PFSK-1 (cell line): ENCODE data around the gene ENG.

Source experiments
- FOXP2 ChIP-seq: optimal IDR thresholded peaks from 2 replicates; pipeline ENCODE3; 2011; ENCODE audit warnings: borderline replicate concordance, control low read depth, inconsistent platforms; ENCODE audit not compliant: insufficient read depth; ENCODE audit errors: extremely low read length, extremely low read depth
- POLR2AphosphoS5 ChIP-seq: IDR thresholded peaks from 2 replicates; pipeline ENCODE4 v1.6.1; 2012; ENCODE audit warnings: low read depth, mild to moderate bottlenecking, control low read depth, low read length, moderate library complexity
- SIN3A ChIP-seq: IDR thresholded peaks from 2 replicates; pipeline ENCODE4 v1.6.1; 2012; ENCODE audit warnings: mild to moderate bottlenecking, low read length, moderate library complexity, borderline replicate concordance; ENCODE audit not compliant: insufficient read depth
- TAF1 ChIP-seq: IDR thresholded peaks from 2 replicates; pipeline ENCODE4 v1.6.1; 2012; ENCODE audit warnings: low read length, control low read depth, borderline replicate concordance; ENCODE audit not compliant: insufficient read depth
- TF ChIP-seq, protein P1 (sequence below), 2 experiments: IDR thresholded peaks; 2 replicates each; pipeline versions ENCODE4 v1.6.1 to v1.8.0; 2011 to 2012; ENCODE audit warnings: low read depth in 2 of 2, low read length in 2 of 2, control low read depth in 1 of 2, inconsistent platforms in 1 of 2, mild to moderate bottlenecking in 1 of 2, moderate library complexity in 1 of 2; ENCODE audit not compliant: insufficient read depth in 1 of 2

Gene ENG

DNA sequence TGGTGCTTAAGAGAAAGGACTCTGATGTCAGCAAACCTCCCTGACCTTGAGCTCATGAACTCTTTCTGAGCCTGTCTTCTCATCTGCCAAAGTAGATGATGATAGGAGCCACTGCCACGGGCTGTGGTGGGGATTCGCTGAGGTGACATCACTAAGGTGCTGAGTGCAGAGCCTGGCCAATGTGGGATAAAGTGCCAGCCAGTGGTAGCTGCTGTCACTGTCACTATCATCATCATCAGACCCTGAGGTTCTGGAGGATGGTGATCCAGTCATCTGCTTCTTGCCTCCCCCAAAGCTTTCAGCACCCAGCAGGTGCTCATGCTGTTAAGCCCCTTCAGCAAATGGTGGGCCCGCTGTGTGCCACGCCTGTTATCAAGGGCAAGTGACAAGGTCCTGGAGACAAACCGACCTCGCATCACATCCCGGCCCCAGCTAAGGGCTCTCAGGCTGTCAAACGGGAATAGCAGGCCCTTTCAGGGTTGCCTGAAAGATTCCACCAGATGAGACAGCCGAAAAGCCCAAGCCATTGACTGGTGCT lies 45.4 kb downstream of the ENG start:
- TF ChIP-seq, protein P1, sequence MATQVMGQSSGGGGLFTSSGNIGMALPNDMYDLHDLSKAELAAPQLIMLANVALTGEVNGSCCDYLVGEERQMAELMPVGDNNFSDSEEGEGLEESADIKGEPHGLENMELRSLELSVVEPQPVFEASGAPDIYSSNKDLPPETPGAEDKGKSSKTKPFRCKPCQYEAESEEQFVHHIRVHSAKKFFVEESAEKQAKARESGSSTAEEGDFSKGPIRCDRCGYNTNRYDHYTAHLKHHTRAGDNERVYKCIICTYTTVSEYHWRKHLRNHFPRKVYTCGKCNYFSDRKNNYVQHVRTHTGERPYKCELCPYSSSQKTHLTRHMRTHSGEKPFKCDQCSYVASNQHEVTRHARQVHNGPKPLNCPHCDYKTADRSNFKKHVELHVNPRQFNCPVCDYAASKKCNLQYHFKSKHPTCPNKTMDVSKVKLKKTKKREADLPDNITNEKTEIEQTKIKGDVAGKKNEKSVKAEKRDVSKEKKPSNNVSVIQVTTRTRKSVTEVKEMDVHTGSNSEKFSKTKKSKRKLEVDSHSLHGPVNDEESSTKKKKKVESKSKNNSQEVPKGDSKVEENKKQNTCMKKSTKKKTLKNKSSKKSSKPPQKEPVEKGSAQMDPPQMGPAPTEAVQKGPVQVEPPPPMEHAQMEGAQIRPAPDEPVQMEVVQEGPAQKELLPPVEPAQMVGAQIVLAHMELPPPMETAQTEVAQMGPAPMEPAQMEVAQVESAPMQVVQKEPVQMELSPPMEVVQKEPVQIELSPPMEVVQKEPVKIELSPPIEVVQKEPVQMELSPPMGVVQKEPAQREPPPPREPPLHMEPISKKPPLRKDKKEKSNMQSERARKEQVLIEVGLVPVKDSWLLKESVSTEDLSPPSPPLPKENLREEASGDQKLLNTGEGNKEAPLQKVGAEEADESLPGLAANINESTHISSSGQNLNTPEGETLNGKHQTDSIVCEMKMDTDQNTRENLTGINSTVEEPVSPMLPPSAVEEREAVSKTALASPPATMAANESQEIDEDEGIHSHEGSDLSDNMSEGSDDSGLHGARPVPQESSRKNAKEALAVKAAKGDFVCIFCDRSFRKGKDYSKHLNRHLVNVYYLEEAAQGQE (IDR thresholded peaks at IDR 0.05; ENCODE audit: insufficient read depth in 1 of 2, low read depth in 2 of 2, low read length in 2 of 2): no peak
- TF ChIP-seq POLR2AphosphoS5 (no peak), FOXP2 (no peak), TAF1 (no peak), SIN3A (no peak)

DNA sequence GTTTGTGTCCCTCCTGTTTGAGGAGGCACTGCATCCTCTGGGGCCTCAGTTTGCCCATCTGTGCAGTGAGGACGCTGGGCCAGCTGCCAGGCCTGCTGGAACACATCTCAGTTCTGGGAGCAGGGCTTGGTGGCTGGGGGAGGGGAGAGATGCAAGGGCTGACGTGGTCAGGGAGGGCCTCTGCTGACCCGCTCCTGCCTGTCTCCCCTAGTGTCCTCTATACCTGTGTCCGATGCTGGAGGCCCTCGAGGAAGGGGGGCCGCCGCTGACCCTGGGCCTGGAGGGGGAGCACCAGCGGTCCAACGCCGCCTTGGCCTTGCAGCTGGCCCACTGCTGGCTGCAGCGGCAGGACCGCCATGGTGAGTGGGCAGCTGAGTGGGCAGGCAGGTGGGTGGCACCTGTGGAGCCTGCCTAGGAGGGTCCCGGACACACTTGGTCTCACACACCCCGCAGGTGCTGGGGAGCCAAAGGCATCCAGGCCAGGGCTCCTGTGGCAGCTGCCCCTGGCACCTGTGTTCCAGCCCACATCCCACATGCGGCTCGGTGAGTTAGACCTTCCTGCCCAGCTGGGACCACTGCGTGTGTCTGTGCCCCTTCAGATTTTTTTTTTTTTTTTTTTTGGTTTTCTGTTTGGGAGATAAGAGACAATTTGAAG lies 46.0 kb downstream of the ENG start:
- no peak for TF ChIP-seq FOXP2
- TF ChIP-seq SIN3A: no peak
- TF ChIP-seq, protein P1 (IDR thresholded peaks at IDR 0.05; ENCODE audit: insufficient read depth in 1 of 2, low read depth in 2 of 2, low read length in 2 of 2): no peak
- TF ChIP-seq POLR2AphosphoS5: no peak
- no peak for TF ChIP-seq TAF1

DNA sequence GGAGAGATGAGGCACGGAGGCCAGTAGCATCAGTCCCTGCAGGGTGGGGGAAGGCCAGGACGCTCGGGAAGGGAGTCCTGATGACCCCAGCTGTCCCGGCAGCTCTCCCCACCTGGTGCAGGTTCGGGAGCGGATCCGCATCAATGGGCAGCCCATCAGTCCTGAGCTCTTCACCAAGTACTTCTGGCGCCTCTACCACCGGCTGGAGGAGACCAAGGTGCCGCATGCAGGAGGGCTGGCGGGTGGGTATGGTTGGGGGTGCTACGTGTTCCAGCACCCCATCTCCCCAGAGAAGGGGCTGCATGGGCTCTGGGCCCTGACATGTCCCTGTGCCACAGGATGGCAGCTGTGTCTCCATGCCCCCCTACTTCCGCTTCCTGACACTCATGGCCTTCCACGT lies 47.6 kb downstream of the ENG start:
- TF ChIP-seq TAF1: no peak
- TF ChIP-seq, protein P1 (IDR thresholded peaks at IDR 0.05; ENCODE audit: insufficient read depth in 1 of 2, low read depth in 2 of 2, low read length in 2 of 2): no peak
- TF ChIP-seq SIN3A: no peak
- no peak for TF ChIP-seq FOXP2
- TF ChIP-seq POLR2AphosphoS5: no peak

DNA sequence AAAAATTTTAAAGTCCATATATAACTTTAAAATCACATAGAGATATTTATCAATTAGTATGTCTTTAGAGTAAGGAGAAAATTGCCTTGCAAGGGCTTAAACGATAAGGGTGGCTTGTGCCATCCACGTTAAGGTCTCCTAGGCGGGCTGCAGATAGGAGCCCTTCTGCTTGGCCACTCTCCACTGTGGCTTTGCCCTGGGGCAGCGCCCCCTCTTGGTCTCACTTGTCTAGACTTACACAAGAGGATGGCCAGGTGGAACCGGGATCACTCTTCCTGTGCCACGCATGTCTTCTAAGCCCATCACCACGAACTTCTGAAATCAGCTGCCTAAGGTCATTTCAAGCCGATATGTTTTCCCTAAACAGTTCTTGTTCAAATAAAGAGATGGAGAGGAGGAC lies 48.8 kb downstream of the ENG start:
- TF ChIP-seq POLR2AphosphoS5 (no peak), SIN3A (no peak), FOXP2 (no peak), TAF1 (no peak)
- TF ChIP-seq, protein P1 (IDR thresholded peaks at IDR 0.05; ENCODE audit: insufficient read depth in 1 of 2, low read depth in 2 of 2, low read length in 2 of 2): no peak
